ENCODE data around the gene PRRG2.

DNA sequence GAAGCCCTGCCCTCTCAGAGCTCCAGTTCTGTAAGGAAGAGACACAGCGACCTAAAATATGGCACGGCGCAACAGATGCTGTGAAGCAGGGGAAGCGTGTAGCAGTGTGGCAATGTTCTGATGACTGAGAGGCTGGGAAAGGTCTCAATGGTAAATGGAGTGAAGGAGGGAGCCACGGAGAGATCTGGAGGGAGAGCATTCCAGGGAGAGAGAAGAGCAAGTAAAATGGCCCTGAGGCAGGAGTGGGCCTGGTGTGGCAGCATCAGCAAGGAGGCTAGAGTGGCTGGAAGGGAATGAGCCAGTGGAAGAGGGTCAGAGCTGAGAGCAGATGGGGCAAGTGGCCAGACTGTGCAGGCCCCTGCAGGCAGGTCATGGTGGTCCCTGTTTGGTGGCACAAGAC is 37.0 kb upstream of the PRRG2 start:
- TF ChIP-seq, protein P1, sequence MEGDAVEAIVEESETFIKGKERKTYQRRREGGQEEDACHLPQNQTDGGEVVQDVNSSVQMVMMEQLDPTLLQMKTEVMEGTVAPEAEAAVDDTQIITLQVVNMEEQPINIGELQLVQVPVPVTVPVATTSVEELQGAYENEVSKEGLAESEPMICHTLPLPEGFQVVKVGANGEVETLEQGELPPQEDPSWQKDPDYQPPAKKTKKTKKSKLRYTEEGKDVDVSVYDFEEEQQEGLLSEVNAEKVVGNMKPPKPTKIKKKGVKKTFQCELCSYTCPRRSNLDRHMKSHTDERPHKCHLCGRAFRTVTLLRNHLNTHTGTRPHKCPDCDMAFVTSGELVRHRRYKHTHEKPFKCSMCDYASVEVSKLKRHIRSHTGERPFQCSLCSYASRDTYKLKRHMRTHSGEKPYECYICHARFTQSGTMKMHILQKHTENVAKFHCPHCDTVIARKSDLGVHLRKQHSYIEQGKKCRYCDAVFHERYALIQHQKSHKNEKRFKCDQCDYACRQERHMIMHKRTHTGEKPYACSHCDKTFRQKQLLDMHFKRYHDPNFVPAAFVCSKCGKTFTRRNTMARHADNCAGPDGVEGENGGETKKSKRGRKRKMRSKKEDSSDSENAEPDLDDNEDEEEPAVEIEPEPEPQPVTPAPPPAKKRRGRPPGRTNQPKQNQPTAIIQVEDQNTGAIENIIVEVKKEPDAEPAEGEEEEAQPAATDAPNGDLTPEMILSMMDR (conservative IDR thresholded peaks at IDR 0.05) = no peak
- no peak for TF ChIP-seq ZFX (IDR thresholded peaks at IDR 0.05)
